CD4-positive, alpha-beta T cell (primary cell): ENCODE measurements around the gene GLUD2. TPM values are rescaled to one million over a fixed set of nuclear protein-coding genes. Genes with fewer than 3 reads are reported as not detected.

Experiments
- ATAC-seq: fragments of 200-7000 bp; cut with Tn5 transposase; one replicate; pipeline ENCODE4 v1.10.0; 2022; ENCODE audit warnings: mild to moderate bottlenecking; ENCODE audit not compliant: poor library complexity
- CTCF ChIA-PET: fragments of 350-600 bp; sonication (Branson Sonifier 250); formaldehyde crosslinking; loops from one replicate; lab custom pipeline; 2021; ENCODE audit warnings: antibody characterized with exemption, inconsistent platforms; lab: Charles Lee
- POLR2A ChIA-PET: fragments of 350-600 bp; sonication (Branson Sonifier 250); formaldehyde crosslinking; loops from one replicate; lab custom pipeline; 2021; ENCODE audit warnings: antibody characterized with exemption, inconsistent platforms; lab: Charles Lee
- DNase-seq, 14 experiments: peaks; one replicate each; pipeline ENCODE4 v3.0.0-alpha.2; 2013 to 2020; ENCODE audit warnings: mixed read lengths in 2 of 14
- H3K27ac ChIP-seq, 2 donors: one replicate each; pipeline versions ENCODE4 v1.5.1 to v1.7.0; 2013; ENCODE audit warnings: low read length in 2 of 2, low read depth in 1 of 2, mild to moderate bottlenecking in 1 of 2
- H3K27me3 ChIP-seq, 2 experiments: 1 replicate in 1 of 2; 2 replicates in 1 of 2; pipeline versions ENCODE4 v1.6.1 to v1.7.0; 2013; ENCODE audit warnings: low read length in 2 of 2, control low read depth in 1 of 2, mild to moderate bottlenecking in 1 of 2, moderate library complexity in 1 of 2; ENCODE audit not compliant: insufficient read depth in 2 of 2, control insufficient read depth in 1 of 2
- H3K36me3 ChIP-seq: one replicate; pipeline ENCODE4 v1.6.1; 2013; ENCODE audit warnings: low read length, control low read depth; ENCODE audit not compliant: insufficient read depth
- H3K4me1 ChIP-seq: one replicate; pipeline ENCODE4 v1.6.1; 2013; ENCODE audit warnings: low read length, control low read depth; ENCODE audit not compliant: insufficient read depth
- H3K4me3 ChIP-seq: one replicate; pipeline ENCODE4 v1.5.1; 2013; ENCODE audit warnings: mild to moderate bottlenecking, low read length, moderate library complexity
- H3K9me3 ChIP-seq, 2 experiments: 1 replicate in 1 of 2; 2 replicates in 1 of 2; pipeline versions ENCODE4 v1.6.1 to v1.7.0; 2013; ENCODE audit warnings: low read length in 2 of 2, mild to moderate bottlenecking in 2 of 2, control low read depth in 1 of 2, moderate library complexity in 1 of 2; ENCODE audit not compliant: control insufficient read depth in 1 of 2, insufficient read depth in 1 of 2
- H3K27ac Mint-ChIP-seq: one replicate; pipeline ENCODE4 v1.8.0; 2020; ENCODE audit warnings: mixed read lengths
- H3K27me3 Mint-ChIP-seq: one replicate; pipeline ENCODE4 v1.8.0; 2021; ENCODE audit warnings: mixed read lengths
- H3K36me3 Mint-ChIP-seq: one replicate; pipeline ENCODE4 v1.8.0; 2021; ENCODE audit warnings: low read depth, mixed read lengths
- H3K4me1 Mint-ChIP-seq: one replicate; pipeline ENCODE4 v1.8.0; 2021; ENCODE audit warnings: low read depth, mixed read lengths
- H3K4me3 Mint-ChIP-seq: one replicate; pipeline ENCODE4 v1.8.0; 2020; ENCODE audit warnings: mild to moderate bottlenecking, mixed read lengths
- H3K9me3 Mint-ChIP-seq: one replicate; pipeline ENCODE4 v1.8.0; 2020; ENCODE audit warnings: mixed read lengths
- intact Hi-C, 2 experiments: fragments of 100-400 bp; cut with DNase I in 1 of 2; cut with micrococcal nuclease in 1 of 2; formaldehyde crosslinking; loops; one replicate each; pipeline versions ENCODE4 v1.15.1 to v1.9.0; 2023 to 2025; cut with DNase I, micrococcal nuclease
- total RNA-seq, 174 experiments: library from RNA in 2 of 174; stranded (reverse) in 2 of 174; gene quantifications; one replicate each; pipeline ENCODE4 v1.2.3 and lab custom pipeline; 2021 to 2026
- TF ChIP-seq, protein P1 (sequence below): fragments of 200-600 bp; IDR thresholded peaks from one replicate; pipeline ENCODE4 v1.8.0; 2022; ENCODE audit warnings: antibody characterized with exemption, mild to moderate bottlenecking

The GLUD2 gene
- total RNA-seq, 2 experiments from 2014 or later, result 0.31 TPM; not detected in 1

DNA sequence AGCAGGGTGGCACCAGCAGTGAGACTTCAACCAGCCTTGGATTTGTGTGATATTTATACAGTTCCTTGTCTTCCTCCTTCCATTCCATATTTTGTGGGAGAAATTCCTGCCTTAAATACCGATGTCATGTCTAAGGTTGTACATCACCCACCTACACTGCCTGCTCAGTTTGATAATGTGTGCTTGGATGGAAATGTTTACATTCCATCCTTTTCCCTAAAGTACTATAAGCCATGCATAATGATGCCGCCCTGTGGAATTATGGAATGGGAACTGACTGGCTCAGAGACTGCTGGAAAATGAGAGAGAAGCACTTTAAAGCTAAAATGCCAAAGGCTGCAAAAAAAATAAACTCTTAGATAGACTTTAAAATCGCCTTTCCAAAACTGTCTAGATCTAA lies 11.3 kb upstream of the GLUD2 start:
- H3K4me1 ChIP-seq, result no peaks in the 10 kb centered on the region
- no peak overlapping the region for H3K4me3 ChIP-seq
- no peaks in the 10 kb centered on the region for H3K36me3 Mint-ChIP-seq
- no peaks in the 10 kb centered on the region for H3K4me1 Mint-ChIP-seq
- intact Hi-C loops, result no loop called here
- no peaks in the 10 kb centered on the region for H3K27me3 Mint-ChIP-seq
- no peaks in the 10 kb centered on the region for H3K27me3 ChIP-seq
- no peak for DNase-seq
- no peak overlapping the region for H3K27ac ChIP-seq
- H3K9me3 Mint-ChIP-seq, result no peaks in the 10 kb centered on the region
- no peak overlapping the region for H3K4me3 Mint-ChIP-seq
- no peaks in the 10 kb centered on the region for H3K36me3 ChIP-seq
- POLR2A ChIA-PET, result no interaction called here
- CTCF ChIA-PET, result no interaction called here
- H3K9me3 ChIP-seq, result no peaks in the 10 kb centered on the region
- ATAC-seq, result no peak
- H3K27ac Mint-ChIP-seq, result no peak overlapping the region
- TF ChIP-seq, protein P1, sequence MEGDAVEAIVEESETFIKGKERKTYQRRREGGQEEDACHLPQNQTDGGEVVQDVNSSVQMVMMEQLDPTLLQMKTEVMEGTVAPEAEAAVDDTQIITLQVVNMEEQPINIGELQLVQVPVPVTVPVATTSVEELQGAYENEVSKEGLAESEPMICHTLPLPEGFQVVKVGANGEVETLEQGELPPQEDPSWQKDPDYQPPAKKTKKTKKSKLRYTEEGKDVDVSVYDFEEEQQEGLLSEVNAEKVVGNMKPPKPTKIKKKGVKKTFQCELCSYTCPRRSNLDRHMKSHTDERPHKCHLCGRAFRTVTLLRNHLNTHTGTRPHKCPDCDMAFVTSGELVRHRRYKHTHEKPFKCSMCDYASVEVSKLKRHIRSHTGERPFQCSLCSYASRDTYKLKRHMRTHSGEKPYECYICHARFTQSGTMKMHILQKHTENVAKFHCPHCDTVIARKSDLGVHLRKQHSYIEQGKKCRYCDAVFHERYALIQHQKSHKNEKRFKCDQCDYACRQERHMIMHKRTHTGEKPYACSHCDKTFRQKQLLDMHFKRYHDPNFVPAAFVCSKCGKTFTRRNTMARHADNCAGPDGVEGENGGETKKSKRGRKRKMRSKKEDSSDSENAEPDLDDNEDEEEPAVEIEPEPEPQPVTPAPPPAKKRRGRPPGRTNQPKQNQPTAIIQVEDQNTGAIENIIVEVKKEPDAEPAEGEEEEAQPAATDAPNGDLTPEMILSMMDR, result no peak

DNA sequence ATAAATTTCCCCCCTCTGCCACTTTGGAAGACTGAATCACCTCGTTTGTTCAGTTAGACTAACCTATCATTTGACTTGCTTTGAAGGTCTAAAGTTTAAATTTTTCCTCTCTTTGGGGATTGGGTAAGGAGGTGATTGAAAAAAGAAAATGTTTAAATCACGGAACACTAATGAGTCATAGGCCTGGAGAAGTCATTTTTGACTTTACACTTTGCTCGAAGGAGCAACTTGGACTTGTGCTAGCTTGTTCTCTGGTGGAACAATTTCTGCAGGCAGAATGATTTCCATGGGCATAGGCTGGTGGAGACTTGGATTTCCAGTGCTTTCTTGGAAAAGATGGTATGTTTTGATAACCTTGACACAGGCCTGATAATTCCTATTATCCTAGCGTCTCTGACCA lies 10.5 kb upstream of the GLUD2 start:
- H3K4me3 ChIP-seq, result no peak overlapping the region
- Mint-ChIP-seq H3K27ac (no peak overlapping the region), H3K27me3 (no peaks in the 10 kb centered on the region), H3K9me3 (no peaks in the 10 kb centered on the region), H3K36me3 (no peaks in the 10 kb centered on the region), H3K4me1 (no peaks in the 10 kb centered on the region), H3K4me3 (no peak overlapping the region)
- H3K4me1 ChIP-seq, result no peaks in the 10 kb centered on the region
- ChIA-PET POLR2A (no interaction called here), CTCF (no interaction called here)
- no peaks in the 10 kb centered on the region for H3K9me3 ChIP-seq
- no peak overlapping the region for H3K27ac ChIP-seq
- TF ChIP-seq, protein P1, result no peak
- no peaks in the 10 kb centered on the region for H3K36me3 ChIP-seq
- no peaks in the 10 kb centered on the region for H3K27me3 ChIP-seq
- ATAC-seq (no peak), DNase-seq (no peak)
- intact Hi-C loops, result no loop called here

DNA sequence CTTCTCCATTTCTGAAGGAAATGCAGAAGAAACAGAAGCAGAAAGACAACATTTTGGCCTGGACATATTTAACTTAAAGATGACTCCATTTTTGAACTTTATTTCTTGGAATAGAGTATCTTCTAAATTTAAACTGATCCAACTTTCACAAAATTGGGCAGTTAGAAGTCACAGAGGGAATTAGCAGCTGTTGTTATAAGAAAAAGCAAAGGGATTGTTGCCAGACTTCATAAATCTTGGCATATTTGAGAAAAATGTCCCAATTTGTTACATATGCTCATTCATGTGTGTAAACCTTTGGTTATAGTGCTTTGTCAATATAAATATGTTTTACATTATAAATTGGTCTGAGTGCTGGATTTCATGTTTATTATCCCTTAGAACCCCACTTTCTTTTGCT lies 3.4 kb downstream of the GLUD2 start:
- POLR2A ChIA-PET, result no interaction called here
- no peaks in the 10 kb centered on the region for H3K9me3 Mint-ChIP-seq
- Histone ChIP-seq H3K27me3 (no peaks in the 10 kb centered on the region), H3K4me1 (no peaks in the 10 kb centered on the region), H3K4me3 (no peak overlapping the region), H3K36me3 (no peaks in the 10 kb centered on the region), H3K9me3 (no peaks in the 10 kb centered on the region), H3K27ac (no peak overlapping the region)
- ATAC-seq (no peak), DNase-seq (no peak)
- H3K36me3 Mint-ChIP-seq, result no peaks in the 10 kb centered on the region
- H3K27me3 Mint-ChIP-seq, result peaks cover 19% of the 10 kb centered on the region
- no peak overlapping the region for H3K27ac Mint-ChIP-seq
- no peaks in the 10 kb centered on the region for H3K4me1 Mint-ChIP-seq
- CTCF ChIA-PET, result no interaction called here
- intact Hi-C loops, result no loop called here
- TF ChIP-seq, protein P1, result no peak
- H3K4me3 Mint-ChIP-seq, result no peak overlapping the region
